Thyroid gland (tissue), 4 donors: ENCODE measurements around the gene SST. TPM values are rescaled to one million over a fixed set of nuclear protein-coding genes. Genes with fewer than 3 reads are reported as not detected.

ENCODE experiments used
- DNase-seq, 2 donors: peaks; one replicate each; pipeline ENCODE4 v3.0.0-alpha.2; 2019
- H3K27ac ChIP-seq, 3 donors: fragments of 200-600 bp; sonication (generic); 1 replicate in 2 of 3; 2 replicates in 1 of 3; pipeline ENCODE4 v1.5.1; 2016 to 2019; ENCODE audit warnings: mild to moderate bottlenecking in 1 of 3, moderate library complexity in 1 of 3
- H3K27me3 ChIP-seq: fragments of 200-600 bp; sonication (generic); one replicate; pipeline ENCODE4 v1.5.1; 2019
- H3K36me3 ChIP-seq, 2 donors: fragments of 200-600 bp; sonication (generic); one replicate each; pipeline ENCODE4 v1.5.1; 2016 to 2019
- H3K4me1 ChIP-seq, 2 donors: fragments of 200-600 bp; sonication (generic); one replicate each; pipeline ENCODE4 v1.5.1; 2017 to 2019
- H3K4me3 ChIP-seq, 3 donors: fragments of 200-600 bp; sonication (generic); replicated peaks in 1 of 3; 1 replicate in 2 of 3; 2 replicates in 1 of 3; pipeline ENCODE4 v1.5.1; 2016; ENCODE audit warnings: mild to moderate bottlenecking in 1 of 3
- H3K9me3 ChIP-seq: fragments of 200-600 bp; sonication (generic); one replicate; pipeline ENCODE4 v1.5.1; 2017
- CTCF ChIP-seq, 6 experiments: fragments of 200-600 bp in 3 of 6; fragments of 450-650 bp in 3 of 6; sonication (generic) in 3 of 6; IDR thresholded peaks; one replicate each; pipeline ENCODE4 v1.5.1; 2016 to 2019; ENCODE audit warnings: antibody characterized with exemption in 6 of 6, mild to moderate bottlenecking in 2 of 6, inconsistent platforms in 1 of 6, moderate library complexity in 1 of 6
- POLR2A ChIP-seq, 2 donors: fragments of 450-650 bp; IDR thresholded peaks; one replicate each; pipeline ENCODE4 v1.6.1; 2017; ENCODE audit warnings: antibody characterized with exemption in 2 of 2, mild to moderate bottlenecking in 2 of 2, moderate library complexity in 1 of 2
- WGBS, 2 donors: methylation state at CpG; one replicate each; pipeline ENCODE4 v1.1.5; 2017; 5-methylcytosine and 5-hydroxymethylcytosine counted together
- intact Hi-C: fragments of 100-400 bp; cut with DNase I; formaldehyde crosslinking; loops from one replicate; pipeline ENCODE4 v1.15.1; 2023
- total RNA-seq, 4 donors: library from RNA; depleted of rRNA; stranded (reverse); fragments of >200 nt; gene quantifications; one replicate each; pipeline ENCODE4 v1.2.3, GENCODE V29; 2016

The SST gene
- total RNA-seq, 4 donors from 2014 or later, result 1.5 TPM; not detected in 3

- no peak overlapping the region for H3K27ac ChIP-seq
- TF ChIP-seq CTCF (IDR thresholded peaks at IDR 0.05), result no peak
- TF ChIP-seq POLR2A (IDR thresholded peaks at IDR 0.05), result no peak
- intact Hi-C loops, result no loop called here
- no peaks in the 10 kb centered on the region for H3K9me3 ChIP-seq
- H3K4me3 ChIP-seq, result no peak overlapping the region
- H3K36me3 ChIP-seq, result no peaks in the 10 kb centered on the region
- H3K27me3 ChIP-seq, result no peaks in the 10 kb centered on the region
- no peaks in the 10 kb centered on the region for H3K4me1 ChIP-seq
- no peak for DNase-seq
- WGBS, 2 donors, result 89 to 96% methylated on average over 2 of the region's 2 CpGs
These were observed 43.6 kb downstream of the SST start for GRCh38 chr3:187626581-187626980.

- no peak overlapping the region for H3K4me3 ChIP-seq
- H3K27me3 ChIP-seq, result no peaks in the 10 kb centered on the region
- DNase-seq, result no peak
- H3K36me3 ChIP-seq, result no peaks in the 10 kb centered on the region
- intact Hi-C loops, result no loop called here
- H3K4me1 ChIP-seq, result no peaks in the 10 kb centered on the region
- WGBS, 2 donors, result 58 to 62% methylated on average over 4 of the region's 4 CpGs
- H3K27ac ChIP-seq, result no peak overlapping the region
- no peak for TF ChIP-seq CTCF (IDR thresholded peaks at IDR 0.05)
- TF ChIP-seq POLR2A (IDR thresholded peaks at IDR 0.05), result no peak
- no peaks in the 10 kb centered on the region for H3K9me3 ChIP-seq
These were observed 45.6 kb downstream of the SST start for GRCh38 chr3:187624588-187624987.

GRCh38 chr3:187623285-187623814 lies 46.8 kb downstream of the SST start:
- Histone ChIP-seq H3K9me3 (no peaks in the 10 kb centered on the region), H3K4me3 (no peak overlapping the region), H3K27me3 (no peaks in the 10 kb centered on the region), H3K36me3 (no peaks in the 10 kb centered on the region), H3K27ac (no peak overlapping the region), H3K4me1 (no peaks in the 10 kb centered on the region)
- no peak for DNase-seq
- TF ChIP-seq POLR2A (IDR thresholded peaks at IDR 0.05) (no peak), CTCF (IDR thresholded peaks at IDR 0.05) (no peak)
- intact Hi-C loops, result no loop called here
- WGBS, 2 donors, result 51 to 55% methylated on average over 5 of the region's 5 CpGs

- no peaks in the 10 kb centered on the region for H3K36me3 ChIP-seq
- DNase-seq, result no peak
These were observed 48.3 kb downstream of the SST start for GRCh38 chr3:187621881-187622280.

GRCh38 chr3:187619461-187619860 lies 50.7 kb downstream of the SST start:
- no peaks in the 10 kb centered on the region for H3K27me3 ChIP-seq
- DNase-seq, result no peak
- no peaks in the 10 kb centered on the region for H3K4me1 ChIP-seq
- intact Hi-C loops, result no loop called here
- no peak overlapping the region for H3K4me3 ChIP-seq
- H3K9me3 ChIP-seq, result no peaks in the 10 kb centered on the region
- WGBS, 2 donors, result 90 to 94% methylated on average over 2 of the region's 2 CpGs
- H3K27ac ChIP-seq, result no peak overlapping the region
- H3K36me3 ChIP-seq, result no peaks in the 10 kb centered on the region
- TF ChIP-seq POLR2A (IDR thresholded peaks at IDR 0.05) (no peak), CTCF (IDR thresholded peaks at IDR 0.05) (no peak)

More at GRCh38 chr3:187621881-187622280, 48.3 kb downstream of the SST start:
- Histone ChIP-seq H3K4me1 (no peaks in the 10 kb centered on the region), H3K27me3 (no peaks in the 10 kb centered on the region), H3K9me3 (no peaks in the 10 kb centered on the region), H3K27ac (no peak overlapping the region), H3K4me3 (no peak overlapping the region)
- no peak for TF ChIP-seq CTCF (IDR thresholded peaks at IDR 0.05)
- TF ChIP-seq POLR2A (IDR thresholded peaks at IDR 0.05), result no peak
- WGBS, 2 donors, result 25 to 29% methylated on average over 2 of the region's 2 CpGs
- intact Hi-C loops, result no loop called here

Other genes starting within 250 kb of the SST start
- not detected for gene RTP2, start 32.2 kb upstream of the SST start, total RNA-seq
- gene BCL6, start 75.1 kb upstream of the SST start, total RNA-seq, result 100 to 1,000 TPM in 1 of 4 donors, 10 to 100 TPM in 3; 40.3 to 109 (median 67.2) TPM